GM18867 (cell line): ENCODE results near the gene TRIM59.

Experiments used
- ATAC-seq: cut with Tn5 transposase; IDR thresholded peaks from one replicate; pipeline ENCODE4 v1.9.1; 2021; ENCODE audit warnings: mild to moderate bottlenecking, moderate library complexity; ENCODE audit not compliant: unreplicated experiment

The TRIM59 gene, protein sequence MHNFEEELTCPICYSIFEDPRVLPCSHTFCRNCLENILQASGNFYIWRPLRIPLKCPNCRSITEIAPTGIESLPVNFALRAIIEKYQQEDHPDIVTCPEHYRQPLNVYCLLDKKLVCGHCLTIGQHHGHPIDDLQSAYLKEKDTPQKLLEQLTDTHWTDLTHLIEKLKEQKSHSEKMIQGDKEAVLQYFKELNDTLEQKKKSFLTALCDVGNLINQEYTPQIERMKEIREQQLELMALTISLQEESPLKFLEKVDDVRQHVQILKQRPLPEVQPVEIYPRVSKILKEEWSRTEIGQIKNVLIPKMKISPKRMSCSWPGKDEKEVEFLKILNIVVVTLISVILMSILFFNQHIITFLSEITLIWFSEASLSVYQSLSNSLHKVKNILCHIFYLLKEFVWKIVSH

DNA sequence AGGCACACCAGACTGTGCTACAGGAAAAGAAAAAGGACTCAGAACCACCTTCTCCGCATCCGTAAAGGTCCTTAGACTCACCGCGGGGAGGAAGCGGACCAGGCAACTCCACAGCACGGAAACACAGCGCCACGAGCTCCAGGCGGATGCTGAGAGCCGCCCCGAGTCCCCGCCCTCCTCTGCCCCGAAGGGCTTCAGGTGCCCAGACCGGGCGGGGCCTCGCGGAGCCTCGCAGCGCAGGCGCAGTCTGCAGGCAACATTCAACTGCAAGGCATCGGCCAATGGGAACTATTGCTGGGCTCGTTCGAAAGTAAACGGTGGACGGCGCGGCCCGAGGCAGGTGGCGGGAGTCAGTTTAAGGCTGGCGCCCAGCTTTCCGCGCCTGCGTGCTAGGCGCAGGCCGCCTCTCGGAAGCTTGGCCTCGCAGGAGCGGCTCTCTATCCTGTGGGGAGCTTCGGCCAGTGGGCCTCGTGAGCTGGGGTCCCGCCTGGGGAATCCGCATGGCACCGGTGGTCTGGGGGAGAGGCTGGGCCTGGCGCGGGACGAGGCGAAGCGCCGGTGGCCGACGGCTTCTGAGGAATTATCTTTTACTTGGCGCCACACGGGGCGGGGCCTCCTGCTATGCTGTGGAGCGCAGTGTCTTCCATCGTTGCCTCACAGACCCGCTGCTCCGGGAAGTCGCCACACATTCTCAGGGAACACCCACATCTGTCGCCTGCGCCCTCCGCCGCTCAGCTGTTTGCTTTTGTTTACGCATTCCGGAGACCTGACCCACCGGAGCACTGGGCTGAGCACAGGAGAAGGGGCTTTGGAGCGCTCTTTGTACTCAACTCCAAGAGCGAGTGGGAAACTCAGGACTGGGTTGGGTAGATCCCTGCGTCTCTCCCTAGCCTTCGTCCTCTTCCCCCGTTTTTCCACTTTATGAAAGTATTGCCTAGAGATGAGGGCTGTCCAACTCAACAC, at the start of gene TRIM59:
TRIM59 (minus strand) TSS at position 151 of the 963 bp plus-strand sequence. CDS start 10,603 bp downstream, outside the sequence.
- peak; percentile 94 for ATAC-seq

- no peak for ATAC-seq
Observed at GRCh38 chr3:160498202-160498601, 48.6 kb upstream of the TRIM59 start.

DNA sequence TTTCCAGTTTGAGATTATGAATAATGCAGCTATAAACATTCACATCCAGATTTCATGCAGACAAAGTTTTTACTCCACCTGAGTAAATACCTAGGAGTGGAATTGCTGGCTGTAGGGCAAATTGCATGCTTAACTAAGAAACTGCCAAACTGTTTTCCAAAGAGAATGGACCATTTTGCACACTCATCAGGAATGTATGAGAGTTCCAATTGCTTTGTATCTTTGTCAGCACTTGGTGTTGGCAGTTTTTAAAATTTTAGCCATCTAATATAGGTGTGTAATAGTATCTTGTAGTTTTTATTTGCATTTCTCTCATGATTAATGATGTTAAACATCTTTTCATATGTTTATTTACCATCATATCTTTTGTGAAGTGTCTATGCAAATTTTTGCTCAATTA, 40.6 kb upstream of the TRIM59 start:
- ATAC-seq: no peak

DNA sequence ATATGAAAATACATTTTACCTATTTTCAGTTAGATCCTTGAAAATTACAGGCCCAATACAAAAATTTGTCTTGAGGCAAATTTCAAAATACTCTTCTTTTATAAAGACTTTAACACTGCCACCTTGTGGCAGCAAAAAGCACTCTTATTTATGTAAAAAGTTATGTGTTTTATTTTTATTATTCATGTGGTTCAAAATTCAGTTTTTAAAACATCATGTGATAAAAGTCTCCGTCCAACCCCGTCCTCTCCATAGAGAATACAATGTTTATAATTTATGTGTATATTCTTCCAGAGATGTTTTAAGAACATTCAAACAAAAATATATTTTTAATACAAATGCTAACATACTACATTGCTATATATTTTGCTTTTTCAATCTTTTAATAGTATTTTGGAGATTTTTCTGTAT, 36.9 kb upstream of the TRIM59 start:
- ATAC-seq: no peak

DNA sequence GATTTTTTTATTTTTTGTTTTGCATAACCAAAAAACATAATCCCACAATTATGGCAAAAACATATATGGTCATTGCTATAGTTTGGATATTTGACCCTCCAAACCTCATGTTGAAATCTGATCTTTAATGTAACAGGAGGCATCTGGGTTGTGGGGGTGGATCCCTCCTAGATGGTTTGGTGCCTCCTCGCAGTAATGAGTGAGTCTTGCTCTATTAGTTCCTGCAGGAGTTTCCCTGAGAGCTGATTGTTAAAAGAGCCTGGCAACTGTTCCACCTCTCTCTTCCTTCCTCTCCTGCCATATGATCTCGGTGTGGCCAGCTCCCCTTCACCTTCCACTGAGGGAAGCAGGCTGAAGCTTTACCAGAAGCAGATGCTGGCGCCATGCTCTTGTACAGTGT, 33.2 kb upstream of the TRIM59 start:
- ATAC-seq: no peak

- ATAC-seq: no peak
Observed at GRCh38 chr3:160481856-160482255, 32.3 kb upstream of the TRIM59 start.

DNA sequence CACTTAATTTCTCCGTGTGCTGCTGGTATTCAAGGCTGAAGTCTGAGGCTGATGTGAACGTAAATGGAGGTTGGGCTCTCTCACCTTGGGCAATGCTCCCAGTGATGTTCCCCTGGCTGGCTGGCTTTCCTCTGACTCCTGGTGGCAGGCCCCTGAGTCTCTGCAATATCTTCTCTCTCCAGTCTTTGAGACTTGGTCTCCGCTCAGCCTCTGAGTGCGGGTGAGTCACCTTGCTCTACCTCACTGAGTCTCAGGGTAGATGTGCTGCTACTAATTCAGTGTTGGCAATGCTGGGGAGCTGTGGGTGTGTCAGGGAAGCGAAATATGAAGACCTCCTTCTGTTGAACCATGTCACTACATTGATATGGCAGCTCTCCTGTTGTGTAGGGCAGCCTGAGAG, 31.3 kb upstream of the TRIM59 start:
- no peak for ATAC-seq

DNA sequence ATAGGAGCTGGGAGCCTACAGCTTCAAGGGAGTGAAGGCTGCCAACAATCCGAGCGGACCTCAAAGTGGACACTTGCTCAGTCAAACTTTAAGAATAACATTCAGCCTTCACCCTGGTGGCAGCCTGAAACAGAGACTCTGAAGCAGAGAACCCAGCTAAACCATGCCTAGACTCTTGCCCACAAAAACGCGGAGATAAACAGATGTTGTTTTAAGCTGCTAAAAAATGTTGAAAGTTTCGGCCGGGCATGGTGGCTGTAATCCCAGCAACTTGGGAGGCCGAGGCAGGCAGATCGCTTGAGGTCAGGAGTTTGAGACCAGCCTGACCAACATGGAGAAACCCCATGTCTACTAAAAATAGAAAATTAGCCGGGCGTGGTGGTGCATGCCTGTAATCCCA, 29.8 kb upstream of the TRIM59 start:
- no peak for ATAC-seq

GRCh38 chr3:160478338-160478737, 28.8 kb upstream of the TRIM59 start:
- no peak for ATAC-seq

GRCh38 chr3:160477750-160478149, 28.2 kb upstream of the TRIM59 start:
- ATAC-seq: no peak

GRCh38 chr3:160475884-160476283, 26.3 kb upstream of the TRIM59 start:
- ATAC-seq: no peak

GRCh38 chr3:160475153-160475552, 25.6 kb upstream of the TRIM59 start:
- ATAC-seq: no peak

DNA sequence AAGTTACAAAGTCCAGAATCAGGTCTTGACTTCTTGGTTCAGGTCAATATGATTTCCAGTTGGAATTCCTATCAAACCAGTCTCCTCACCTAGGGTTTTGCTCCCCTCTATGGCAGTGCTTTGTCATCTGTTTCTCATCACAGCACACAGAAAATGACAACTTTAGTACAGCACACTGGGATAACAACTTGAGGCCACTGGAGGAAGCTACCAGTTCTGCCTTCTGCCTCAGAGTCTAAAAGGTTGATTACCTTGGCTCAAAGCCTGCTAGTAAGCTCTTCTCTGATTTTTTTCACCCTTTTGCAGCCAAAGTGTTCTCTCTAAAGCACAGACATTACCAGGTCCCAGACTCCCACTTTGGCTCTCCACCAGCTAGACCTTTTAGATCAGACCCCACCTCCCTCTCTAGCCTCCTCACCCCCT, 24.8 kb upstream of the TRIM59 start:
- ATAC-seq: no peak

DNA sequence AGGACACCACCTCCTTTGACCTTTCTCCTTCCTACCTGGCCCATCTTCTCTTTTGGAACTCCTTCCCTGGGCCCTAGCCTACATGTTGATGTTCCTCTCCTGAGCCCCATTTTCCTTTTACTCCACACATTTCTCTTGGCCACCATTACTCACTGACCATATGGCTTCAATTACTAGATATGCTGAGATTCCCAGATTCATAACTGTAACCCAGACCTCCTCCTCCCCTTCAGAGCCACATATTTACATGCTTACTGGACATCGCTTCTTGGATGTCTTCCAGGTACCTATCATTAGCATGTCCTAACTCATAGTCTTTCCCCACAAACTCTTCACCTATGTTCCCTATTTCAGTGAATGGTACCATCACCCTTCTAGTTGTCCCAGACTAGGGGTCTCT, 24.4 kb upstream of the TRIM59 start:
- ATAC-seq: no peak

GRCh38 chr3:160473221-160473620, 23.6 kb upstream of the TRIM59 start:
- ATAC-seq: no peak

DNA sequence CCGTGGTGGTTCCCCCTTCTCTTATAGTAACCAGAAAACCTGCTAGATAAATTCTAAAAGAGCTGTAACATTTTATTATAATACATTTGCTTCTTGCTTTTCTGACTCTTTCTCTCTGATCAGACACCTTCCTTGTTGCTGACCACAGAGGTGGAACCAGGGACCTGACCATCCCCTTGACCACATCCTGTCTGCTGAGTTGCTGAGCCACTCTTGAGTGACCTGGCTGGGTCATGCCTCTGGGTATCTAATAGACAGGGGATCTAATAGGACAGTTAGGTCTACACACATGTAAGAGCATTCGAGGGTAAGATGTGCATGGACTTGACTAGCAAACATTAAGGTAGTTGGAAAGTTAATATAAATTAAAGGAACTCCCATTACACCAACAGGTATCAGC, 22.8 kb upstream of the TRIM59 start:
- peak; percentile 85 for ATAC-seq

DNA sequence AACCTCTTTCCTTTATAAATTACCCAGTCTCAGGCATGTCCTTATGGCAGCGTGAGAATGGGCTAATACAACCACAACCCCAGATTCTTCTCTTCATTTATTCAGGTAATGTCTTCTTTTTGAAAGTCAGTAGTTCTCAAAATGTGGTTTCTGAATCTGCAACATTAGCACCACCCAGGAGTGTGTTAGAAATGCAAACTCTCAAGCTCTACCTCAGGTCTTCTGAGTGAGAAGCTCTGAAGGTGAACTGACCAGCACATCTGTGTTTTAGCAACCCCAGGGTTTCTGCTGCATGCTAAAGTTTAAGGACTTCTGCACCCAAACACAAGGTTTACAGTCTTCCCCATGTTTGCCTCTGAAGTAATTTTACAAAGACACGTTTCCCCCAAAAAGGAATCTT, 22.3 kb upstream of the TRIM59 start:
- ATAC-seq: peak; percentile 58

GRCh38 chr3:160470181-160470580, 20.6 kb upstream of the TRIM59 start:
- ATAC-seq: no peak

GRCh38 chr3:160464971-160465370, 15.4 kb upstream of the TRIM59 start:
- no peak for ATAC-seq

DNA sequence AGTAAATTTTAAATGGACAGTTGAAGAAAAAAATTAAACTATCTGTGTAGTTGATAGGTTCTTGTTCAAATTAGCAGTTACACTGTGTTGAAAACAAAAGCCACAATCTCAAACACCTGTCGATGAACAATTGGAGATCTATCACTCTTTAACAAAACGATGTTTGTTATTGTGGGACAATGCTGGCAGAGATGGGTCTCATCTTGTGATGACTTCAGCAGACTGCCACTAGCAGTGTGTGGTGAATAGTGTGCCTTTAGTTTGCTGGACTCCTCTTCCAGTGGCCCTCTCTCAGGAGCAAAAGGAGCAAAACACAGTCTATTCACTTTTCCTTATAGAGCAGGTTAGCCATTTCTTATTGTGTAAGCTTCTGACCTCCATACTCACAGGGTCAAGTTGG, 14.7 kb upstream of the TRIM59 start:
- no peak for ATAC-seq

- no peak for ATAC-seq
Observed at GRCh38 chr3:160460033-160460432, 10.4 kb upstream of the TRIM59 start.

DNA sequence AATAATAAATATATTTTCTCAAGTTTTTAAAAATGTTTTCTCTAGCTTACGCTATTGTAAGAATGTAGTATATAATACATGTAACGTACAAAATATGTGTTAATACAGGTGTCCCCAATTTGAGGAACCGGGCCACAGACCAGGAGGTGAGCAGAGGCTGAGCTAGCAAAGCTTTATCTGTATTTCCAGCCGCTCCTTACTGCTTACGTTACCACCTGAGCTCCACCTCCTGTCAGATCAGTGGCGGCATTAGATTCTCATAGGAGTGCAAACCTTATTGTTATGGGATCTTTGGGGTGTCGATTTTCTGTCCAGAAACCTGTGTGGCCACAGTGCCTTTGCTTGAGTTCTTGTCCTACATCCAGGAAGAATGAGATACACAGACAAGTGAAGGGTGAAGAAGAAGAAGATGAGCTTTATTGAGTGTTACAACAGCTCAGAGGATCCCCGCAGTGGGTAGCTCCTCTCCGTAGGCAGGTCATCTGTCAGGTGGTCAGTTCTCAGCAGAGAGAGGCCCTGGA, 9.9 kb upstream of the TRIM59 start:
- no peak for ATAC-seq
